ELF-1 (cell line): Measurements from ENCODE around the gene TGM5.
"Not testable (repeated sequence)": the region's sequence is repeated elsewhere in the genome, so short reads cannot be mapped to it uniquely, and the experiment has no call there.

Source experiments
- DNase-seq: peaks from one replicate; pipeline ENCODE4 v3.0.0-alpha.2; 2016; ENCODE audit warnings: low read depth, low spot score

TGM5 gene

GRCh38 chr15:43275740-43276562, 9.2 kb upstream of the TGM5 start:
- peak; percentile 12 for DNase-seq

DNA sequence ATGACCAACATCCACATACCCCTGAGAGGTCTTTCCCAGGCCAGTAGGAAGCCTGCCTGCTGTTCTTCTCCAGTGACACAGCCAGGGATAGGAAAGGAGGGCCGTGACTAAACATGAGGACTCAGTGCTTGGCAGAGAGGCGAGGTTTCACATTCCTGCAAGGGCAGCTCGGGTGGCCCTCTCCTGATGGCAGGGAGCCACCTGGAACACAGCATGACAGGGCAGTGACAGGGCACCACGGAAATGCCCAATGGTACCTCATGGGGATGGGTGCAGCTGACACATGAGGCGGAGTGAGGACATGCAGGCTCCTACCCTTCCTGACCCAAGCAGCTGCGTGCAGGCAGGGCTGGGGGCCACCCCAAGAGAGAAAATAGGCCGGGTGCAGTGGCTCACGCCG, 7.4 kb upstream of the TGM5 start:
- DNase-seq, result no peak

GRCh38 chr15:43273243-43273642, 6.5 kb upstream of the TGM5 start:
- no peak for DNase-seq

DNA sequence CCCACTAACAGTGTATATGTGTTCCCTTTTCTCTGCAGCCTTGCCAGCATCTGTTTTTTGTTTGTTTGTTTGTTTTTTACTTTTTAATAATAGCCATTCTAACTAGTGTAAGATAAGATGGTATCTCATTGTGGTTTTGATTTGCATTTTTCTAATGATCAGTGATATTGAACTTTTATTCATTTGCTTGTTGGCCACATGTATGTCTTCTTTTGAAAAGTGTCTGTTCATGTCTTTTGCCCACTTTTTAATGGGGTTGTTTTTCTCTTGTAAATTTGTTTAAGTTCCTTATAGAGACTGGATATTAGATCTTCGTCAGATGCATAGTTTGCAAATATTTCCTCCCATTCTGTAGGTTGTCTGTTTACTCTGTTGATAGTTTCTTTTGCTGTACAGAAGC, 5.2 kb upstream of the TGM5 start:
- not testable (repeated sequence) for DNase-seq

DNA sequence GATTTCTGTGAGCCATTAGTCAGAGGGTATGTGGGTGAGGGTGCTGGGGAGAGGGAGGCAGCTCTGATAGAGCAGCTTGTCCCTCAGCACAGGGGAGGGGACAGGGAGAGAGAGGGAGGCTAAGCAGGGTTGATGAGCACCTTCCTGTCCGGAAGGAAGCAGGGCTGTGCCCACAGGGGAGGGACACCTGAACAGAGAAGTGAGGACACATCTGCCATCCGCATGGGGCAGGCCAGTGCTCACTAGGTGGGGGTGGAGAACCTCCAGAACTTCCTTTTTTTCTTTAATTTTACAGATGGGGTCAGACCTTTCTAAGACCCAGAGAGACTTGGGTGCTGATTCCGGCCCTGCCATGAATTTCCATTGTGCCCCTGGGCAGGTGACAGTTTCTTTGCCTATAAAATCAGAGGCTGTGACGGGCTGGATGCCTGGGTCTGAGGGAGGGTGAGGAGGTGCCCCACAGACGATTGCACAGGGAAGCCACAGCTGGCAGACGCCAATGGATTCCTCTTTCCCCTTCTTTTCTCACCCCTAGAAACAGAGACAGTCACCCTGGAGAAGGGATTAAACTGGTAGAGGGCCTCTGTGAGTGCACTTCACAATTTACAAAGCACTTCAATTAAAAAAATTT, 4.1 kb upstream of the TGM5 start:
- no peak for DNase-seq

- no peak for DNase-seq
These were observed 3.5 kb upstream of the TGM5 start for GRCh38 chr15:43270113-43270665.

DNA sequence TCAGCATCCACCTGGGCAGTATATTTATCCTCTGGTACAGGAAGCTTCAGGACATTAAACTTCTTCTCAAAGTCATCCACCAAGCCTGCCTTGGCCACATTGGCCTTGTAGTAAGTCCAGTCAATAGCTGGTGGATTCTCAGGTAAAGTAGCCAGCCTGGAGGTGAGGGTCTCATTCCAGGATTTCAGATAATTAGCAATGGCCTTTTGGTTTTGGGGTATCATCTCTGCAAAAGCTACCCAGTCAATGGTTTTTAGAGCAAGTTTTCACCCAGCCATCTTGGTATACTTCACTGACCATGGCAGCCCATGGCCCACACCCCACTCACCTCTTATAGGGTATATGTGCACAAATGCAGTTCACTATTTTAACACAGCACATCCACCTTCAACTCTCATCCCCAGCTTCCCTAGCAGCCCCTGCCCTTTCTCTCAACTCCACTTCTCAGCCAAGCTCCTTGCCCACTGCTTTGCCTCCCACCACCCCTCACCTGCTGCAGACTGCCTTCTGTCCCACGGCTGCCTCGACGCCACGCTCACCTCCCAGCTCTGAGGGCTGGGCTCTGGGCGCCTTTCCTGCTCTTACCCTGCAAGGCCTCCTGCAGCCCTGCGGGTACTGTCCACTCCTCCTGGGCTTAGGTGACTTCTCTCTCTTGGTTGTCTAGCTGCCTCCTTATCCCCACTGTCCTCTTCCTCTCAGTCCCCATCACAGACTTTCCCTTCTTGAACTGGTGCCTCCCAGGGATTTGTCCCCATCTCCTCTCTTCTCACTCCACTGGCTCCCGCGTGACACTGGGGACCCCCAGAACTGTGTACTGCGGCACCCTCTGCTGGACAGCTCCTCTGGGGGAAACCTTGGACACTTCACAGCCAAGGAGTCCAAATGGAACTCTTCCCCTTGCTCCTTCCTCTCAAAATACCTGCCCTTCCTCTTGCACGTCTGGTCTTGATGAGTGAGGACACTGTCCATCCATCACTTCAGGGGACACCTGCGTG, 1.7 kb upstream of the TGM5 start:
- peak; percentile 20 for DNase-seq

- no peak for DNase-seq
These were observed 711 bp upstream of the TGM5 start for GRCh38 chr15:43267439-43267838.

DNA sequence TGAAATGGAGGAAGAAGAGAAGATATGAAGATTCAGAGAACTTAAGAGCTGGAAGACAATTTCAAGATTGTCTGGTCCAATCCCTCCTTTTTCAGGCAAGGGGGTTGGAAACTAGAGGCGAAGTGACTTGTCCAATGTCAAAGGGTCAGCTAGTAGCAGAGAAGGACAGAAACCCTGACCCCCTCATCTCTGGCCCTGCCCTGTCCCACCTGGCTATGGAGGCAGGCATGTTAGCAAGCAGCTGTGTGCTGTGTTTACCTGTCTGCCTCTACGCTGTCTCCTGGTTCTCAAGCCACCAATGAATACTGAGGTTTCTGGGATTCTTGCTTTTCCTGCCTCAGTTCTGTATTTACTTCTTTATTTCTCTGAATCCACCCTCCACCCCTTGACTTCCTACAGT, 342 bp downstream of the TGM5 start:
- DNase-seq, result no peak

GRCh38 chr15:43260011-43260615, 6.6 kb downstream of the TGM5 start:
- DNase-seq, result no peak

DNA sequence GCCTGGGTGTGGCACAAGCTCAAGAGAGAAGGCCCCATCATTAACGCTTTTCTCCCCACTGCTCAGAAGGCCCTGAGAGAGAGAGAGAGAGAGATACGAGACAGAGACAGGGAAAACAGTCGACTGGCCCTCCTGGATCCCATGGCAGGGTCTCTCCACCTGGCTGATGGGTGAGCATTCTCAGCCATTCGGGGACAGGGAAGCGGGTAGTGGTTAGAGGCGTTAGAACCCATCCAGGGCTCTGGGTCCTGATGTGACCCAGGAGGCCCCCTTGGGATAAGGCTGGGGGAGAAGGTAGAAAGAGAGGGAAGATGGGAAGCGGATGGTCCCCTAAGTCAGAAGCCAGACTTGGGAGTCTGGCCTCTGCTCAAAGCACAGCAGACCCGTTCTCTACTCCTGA, 7.9 kb downstream of the TGM5 start:
- DNase-seq, result no peak

DNA sequence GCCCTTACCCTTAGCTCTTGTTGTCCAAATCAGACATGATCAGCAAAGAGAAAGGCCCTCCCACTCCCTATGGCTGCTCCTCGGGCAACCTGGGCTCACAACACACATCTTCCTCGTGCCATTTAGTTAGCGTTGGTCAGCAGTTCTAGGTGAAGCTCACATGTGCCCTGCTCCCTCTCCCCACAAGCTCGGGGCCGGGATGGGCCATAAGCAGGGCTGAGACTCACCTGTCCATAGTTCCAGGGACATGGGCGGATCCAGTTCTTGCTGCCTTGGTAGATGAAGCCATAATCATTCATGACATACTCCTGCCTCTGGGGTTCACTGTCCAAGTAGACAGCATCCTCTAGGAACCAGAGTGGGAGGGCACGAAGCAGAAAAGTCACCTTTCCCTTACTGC, 10.4 kb downstream of the TGM5 start:
- no peak for DNase-seq

DNA sequence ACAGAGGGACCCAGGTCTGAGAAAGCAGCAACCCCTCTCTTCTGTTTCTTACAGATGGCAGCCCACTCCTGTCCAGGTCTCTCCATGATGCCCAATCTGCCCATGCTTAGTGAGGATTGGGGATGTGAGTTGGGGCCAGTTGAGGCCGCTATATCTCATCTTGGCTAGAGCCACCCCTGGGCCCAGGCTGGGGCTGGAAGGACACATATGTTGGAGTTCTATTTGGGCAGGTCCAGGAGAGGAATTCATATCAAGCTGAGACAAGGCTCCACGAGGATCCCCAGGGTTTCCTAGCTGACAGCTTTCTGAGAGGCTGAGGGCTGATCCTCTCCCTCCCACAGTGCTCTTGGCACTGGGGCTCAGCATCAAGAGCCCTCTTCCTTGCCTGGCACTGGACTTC, 11.4 kb downstream of the TGM5 start:
- DNase-seq, result no peak

- DNase-seq, result no peak
These were observed 13.0 kb downstream of the TGM5 start for GRCh38 chr15:43253431-43254403.

DNA sequence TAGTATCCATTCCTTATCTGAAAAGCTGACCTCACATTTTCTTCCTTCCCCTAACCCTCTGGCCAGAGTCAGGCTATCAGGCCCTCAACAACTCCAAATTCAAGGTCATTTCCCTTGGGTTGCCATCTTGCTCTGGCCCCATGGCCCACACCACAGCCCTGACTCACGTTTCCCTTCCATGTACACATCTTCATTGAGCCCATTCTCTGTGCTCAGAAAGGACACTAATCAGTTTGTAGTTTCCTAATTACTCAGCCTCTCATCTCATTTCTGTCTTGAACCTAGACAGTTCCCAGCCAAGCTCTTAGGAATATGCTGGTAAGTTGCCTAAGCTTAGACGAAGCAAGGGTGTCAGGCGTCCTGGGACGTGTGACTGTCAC, 14.9 kb downstream of the TGM5 start:
- DNase-seq, result no peak

- no peak for DNase-seq
These were observed 15.4 kb downstream of the TGM5 start for GRCh38 chr15:43251185-43251870.

DNA sequence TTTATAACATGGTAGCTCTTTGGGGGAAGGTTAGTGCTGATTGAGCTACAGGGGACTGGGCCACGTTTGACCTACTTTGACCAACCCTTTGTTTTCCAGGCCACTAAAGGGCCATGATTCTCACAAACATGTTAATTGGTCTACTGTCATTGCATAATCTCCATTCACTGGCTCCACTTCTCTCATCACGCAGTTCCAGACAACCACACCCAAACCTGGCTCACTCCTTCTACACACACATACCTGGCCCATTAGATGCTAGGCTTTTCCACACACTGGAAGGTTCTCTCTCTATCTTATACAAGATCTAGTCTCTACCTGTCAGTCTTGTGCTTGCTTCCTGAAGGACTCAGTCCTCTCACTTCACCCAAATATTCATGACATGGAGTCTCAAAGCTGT, 15.9 kb downstream of the TGM5 start:
- no peak for DNase-seq

DNA sequence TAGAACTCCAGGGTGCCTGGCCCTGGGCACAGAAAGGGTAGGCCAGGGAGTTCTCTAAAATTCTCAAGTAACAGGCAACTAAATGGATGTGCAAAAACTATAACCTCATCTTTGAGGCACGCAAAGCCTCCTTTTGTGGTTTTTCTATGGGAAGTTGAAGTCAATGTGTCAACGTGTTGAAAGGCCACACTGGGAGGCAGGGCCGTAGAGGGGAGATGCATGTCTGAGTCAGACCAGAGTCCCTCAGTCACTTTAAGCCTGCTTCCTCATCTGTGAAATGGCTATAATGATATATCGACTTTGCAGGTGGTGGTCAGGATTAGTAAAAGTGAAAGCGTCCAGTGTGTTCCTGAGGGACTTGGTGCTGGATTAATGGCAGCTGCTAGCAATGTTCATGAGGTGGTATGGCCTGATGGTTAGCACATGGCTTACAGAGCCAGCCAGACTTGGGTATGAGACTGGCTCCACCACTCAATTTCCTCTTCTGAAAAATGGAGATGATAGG, 17.0 kb downstream of the TGM5 start:
- peak; percentile 28 for DNase-seq

DNA sequence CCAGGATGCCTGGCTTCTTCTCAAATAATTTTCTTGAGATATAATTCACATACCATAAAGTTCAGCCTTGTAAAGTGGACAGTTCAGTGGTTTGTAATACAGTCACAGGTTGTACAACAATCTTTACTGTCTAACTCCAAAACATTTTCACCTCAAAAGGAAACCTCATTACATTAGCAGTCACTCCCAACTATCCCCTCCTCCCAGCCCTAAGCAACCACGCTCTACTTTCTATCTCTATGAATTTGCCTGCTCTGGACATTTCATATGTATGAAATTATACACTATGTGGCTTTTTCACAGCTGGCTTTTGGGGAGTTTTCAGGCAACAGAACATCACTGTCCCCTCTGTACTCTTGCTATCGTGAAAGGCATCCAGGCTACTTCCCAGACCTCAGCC, 17.5 kb downstream of the TGM5 start:
- no peak for DNase-seq
